ENCODE results near the gene REM2.

GRCh38 chr14:22843123-22843925, 39.7 kb upstream of the REM2 start:
- no peak for TF ChIP-seq CTCF (IDR thresholded peaks at IDR 0.05; ENCODE audit: low read depth, low read length, poor library complexity, severe bottlenecking)
- no peak for TF ChIP-seq EZH2phosphoT487 (IDR thresholded peaks at IDR 0.05; ENCODE audit: borderline replicate concordance, low read length)

All from DOHH2 (cell line).